ENCODE measurements around the gene C1orf52.
"Not testable (repeated sequence)": the region's sequence is repeated elsewhere in the genome, so short reads cannot be mapped to it uniquely, and the experiment has no call there.

Gene C1orf52

DNA sequence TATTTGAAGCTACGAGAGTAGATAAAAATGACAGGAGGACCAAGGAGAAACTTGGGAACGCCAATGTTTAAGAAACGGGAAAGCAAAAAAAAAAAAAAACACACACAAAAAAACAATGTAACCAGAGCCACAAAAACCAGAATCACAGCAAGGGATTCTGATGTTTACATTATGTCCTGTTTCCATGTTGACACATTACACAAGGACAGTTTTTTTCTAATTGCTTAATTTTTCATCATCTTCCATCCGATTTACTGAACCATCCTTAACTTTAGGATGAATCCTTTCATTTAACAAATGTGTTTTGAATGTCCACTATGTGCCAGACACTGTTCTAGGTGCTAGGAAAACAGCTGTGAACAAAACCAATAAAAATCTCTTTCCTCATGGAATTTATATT lies 18.3 kb upstream of the C1orf52 start:
- DNase-seq = no peak

DNA sequence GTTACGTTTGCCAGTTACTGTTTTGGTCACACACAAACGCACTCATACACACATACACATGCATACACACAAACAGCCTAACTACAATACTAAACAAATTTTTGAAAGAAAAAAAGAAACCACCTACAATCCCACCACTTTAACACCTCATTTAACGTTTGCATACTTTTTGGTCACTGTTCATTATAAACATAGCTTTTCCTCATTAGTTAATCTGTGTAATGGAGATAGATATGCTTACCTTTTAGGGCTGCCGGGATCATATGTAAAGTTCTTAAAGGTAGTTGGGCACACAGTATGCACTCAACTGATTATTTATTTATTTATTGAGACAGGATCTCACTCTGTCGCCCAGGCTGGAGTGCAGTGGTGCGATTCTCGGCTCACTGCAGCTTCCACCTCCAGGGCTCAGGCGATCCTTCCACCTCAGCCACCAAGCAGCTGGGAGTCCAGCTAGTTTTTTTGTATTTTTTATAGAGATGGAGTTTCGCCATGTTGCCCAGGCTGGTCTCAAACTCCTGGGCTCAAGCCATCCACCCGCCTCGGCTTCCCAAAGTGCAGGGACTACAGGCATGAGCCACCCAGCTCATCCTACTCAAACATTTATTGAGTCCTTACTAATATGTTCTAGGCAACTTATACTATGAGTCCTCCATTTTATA lies 17.6 kb upstream of the C1orf52 start:
- no peak for DNase-seq

DNA sequence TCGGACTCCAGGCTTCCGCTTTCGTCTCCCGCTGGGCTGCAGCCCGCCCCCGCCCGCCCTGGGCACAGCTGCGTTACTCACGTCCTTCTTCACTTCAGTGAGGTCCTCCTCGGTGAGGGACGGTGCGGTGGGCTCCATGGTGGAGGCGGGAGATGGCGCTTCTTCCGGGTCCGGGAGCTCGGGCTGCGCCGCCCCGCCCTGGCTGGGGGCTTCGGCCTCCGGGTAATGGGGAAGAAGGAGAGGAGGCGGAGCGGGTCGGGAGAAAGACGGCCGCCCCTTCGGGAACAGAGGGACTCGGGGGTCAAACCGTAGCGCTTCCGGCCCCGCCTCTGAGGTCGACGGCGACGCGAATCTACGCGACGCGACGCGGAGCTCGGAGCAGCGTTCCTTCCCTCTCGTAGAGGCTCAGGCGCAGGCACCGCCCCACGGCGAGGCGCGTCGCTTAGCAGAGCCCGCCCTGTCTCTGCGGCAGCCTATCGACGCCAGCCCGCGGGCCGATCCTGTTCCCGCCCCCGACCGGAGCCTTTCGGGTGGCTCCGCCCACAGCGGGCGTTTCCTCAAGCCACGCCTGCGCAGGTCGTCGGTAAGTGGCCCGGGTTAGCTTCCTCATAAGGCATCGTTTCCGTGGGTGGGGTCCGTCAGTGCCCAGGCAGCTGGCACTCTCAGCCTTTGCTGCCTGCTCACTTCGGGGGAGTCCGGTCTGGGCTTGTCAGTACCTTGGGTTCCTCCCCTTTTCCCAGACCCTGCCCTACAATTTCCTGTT lies 16.9 kb upstream of the C1orf52 start, which contains the start of gene BCL10:
Gene BCL10, minus strand, starts transcription at position 418 of the 763 bp plus-strand sequence. Its CDS starts 280 bp downstream, at position 138.
- peak; percentile 98 for DNase-seq

DNA sequence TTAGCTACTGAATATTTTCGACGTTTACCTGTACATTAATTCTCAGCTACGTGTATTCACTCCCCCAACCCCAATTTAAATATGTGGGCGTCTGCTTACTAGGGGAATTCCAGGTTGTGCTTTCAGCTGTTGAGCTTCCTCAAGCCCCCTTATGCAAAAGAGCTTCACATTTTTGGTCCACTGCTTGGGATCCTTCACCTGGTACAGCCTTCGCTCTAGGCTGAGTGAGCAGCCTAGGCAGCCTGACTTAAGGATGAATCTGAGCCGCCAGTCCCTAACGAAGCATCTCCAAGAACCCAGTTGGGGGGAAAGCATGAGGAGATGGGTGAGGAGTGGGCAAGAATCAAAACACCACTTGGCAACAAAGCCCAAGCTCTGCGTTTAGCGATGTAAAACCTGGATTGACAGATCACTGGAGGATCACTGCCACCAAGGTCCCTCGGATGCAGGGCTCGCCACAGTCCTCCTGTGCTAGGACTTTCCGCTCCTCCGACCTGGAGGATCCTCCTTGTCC lies 16.3 kb upstream of the C1orf52 start:
- no peak for DNase-seq

DNA sequence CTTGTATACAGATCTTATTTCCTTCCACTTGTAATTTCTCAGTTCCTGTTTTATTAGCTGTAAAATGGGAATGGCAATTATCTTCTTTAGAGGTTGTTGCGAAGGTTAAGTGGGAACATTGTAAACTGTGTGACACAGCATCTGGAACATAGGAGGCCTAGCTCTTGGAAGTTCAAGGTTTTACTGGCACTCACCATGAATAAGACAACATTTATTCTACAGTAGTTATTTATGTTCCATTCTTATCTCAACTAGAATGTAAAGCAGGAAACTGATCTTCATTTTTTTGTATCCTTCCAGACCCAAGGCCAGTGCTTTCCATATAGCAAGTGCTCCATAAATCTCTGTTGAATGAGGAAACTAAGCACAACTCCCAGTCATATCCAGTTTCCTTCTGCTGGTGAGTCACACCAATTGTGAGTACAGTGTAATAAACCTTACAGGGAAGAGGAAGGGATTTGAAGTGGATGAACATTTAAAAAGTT lies 15.5 kb upstream of the C1orf52 start:
- DNase-seq = no peak

DNA sequence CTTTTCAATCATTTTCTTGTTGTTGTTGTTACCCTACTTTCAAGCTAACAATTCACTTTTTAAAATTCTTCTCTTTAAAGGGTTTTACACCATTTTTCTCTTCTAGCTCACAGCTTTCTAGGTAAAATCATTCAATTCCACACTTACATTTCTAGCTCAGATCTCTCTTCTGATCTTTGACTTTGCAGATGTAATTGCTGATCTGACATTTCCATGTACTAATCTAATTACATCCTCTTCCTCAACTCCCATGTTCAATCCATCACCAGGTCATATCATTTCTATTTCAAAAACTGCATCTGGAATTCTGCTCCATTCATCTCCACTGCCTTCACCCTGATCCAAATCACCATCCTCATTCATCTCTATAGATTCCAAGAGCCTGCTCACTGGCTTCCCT lies 13.9 kb upstream of the C1orf52 start:
- DNase-seq = no peak

DNA sequence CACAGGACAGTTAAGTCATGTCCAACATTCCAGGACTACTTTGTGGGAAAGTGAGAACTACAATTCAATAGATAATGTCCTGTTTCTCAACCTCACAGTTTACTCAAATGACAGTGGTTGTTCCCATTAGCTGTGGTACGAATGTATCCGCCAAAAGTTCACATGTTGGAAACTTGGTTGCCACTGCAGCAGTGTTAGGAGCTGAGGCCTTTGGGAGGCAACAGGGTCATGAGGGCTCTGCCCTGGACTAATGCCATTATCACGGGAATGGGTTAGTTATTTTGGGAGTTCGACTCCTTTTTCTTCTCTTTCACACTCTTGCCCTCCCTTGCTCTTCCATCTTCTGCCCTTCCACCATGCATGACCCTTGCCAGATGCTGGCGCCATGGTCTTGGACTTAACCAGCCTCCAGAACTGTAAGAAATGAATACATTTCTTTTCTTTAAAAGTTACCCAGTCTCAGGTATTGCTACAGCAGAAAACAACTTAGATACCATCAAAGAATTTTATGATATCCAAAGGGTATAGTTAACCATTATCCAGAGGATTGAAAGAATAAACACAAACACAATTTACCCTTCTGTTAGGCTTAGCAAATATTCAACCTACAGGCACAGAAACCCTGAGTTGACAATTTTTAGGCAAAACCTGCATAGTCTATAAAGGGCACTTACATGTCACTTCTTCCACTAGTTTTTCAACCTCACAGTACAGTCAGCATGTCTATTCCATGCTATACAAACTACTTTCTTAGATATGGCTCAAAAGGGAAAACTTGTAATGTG lies 9.5 kb upstream of the C1orf52 start:
- no peak for DNase-seq

DNA sequence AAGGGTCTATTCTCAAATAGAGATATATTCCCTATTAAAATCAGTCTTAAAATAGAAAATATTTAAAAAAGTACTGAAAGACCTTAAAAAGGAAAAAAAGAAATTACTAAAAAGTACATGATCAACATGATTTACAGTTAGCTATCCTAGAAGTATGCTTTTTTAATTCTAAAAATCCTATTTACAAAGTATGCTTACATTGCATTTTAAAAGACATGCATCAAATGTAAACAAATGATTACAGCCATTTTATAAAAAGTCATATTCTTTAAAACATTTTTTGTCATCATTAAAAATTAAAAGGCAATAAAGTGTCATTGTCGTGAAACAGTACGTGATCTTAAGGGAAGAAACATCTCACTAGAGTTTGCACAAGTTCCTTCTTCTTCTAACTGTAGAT lies 7.9 kb upstream of the C1orf52 start:
- DNase-seq = no peak

DNA sequence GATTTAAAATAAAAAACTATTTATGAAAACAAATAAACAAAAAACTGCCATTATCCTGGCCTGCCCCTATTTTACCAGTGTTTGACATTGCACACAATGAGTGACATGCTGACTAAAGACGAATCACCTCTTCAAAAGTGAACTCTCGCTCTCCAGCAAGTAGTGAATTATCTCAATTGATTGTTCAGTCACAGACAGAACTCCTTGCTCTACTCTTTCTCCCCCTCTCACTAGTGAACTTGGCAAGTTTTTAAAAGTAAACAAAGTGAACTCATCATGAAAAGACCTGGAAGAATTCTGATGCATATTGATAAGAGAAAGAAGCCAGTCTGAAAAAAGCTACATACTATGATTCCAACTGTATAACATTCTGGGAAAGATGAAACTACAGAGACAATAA lies 4.7 kb upstream of the C1orf52 start:
- no peak for DNase-seq

DNA sequence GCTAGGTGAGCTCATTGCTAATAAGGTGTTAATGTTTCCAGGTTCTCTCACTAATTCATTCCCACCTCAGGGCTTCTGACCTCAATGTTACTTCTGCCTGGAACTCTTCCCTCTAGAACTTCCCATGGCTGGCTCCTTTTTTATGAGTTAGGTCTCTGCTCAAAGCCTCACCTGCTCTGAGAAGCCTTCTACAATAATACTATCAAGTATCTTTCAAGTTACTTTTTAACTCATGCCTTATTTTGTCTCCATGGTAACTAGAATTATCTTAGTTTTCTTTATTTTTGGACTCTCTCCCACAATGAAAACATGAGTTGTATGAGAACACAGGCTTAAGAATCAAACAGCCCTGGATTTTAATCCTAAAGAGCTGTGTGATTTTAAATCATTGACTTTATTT lies 3.5 kb upstream of the C1orf52 start:
- no peak for DNase-seq

DNA sequence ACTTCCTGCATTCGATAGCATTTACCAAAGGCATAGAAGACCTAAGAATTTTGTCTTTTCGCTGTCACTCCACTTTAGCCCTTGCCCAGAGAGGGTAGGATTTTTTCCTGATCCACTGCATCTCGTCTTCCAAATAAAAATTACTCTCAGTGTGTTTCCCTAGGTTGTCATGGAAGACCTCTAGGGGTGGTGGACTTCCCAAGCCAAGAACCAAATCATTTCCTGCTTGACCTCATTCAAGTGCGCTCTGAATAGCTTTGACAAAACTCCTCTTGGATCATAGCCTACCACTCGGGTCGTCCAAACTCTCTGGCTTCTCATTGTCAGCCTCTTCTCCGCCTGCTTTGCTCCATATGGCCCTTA lies 431 bp upstream of the C1orf52 start:
- no peak for DNase-seq

DNA sequence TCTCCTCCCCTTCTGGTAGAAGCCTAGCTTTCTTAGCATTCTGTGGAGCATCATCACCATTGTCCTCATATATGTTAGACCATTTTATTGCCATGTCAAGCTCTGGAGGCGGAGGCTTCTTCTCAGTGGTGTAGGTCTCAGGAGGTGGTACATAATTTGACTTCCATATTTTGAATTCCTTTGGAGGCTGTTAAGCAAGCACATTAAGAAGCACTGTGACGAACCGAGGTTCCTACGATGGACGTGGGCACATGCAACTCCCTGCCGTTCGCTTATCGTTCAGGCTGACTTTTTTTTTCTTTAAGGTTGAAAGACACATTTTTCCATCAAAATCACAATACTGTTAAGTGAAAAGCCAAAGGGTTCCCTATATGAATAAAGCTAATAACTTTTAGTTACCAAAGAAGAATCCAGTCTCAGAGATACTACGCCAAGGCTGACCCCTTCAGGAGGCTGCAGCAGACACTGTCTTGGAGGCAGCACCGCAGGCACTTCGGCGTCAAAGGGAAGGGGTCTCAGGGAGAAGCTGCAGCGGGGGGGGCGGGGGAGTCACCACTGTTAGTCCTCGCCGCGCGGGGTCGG lies 835 bp downstream of the C1orf52 start:
- DNase-seq = no peak

DNA sequence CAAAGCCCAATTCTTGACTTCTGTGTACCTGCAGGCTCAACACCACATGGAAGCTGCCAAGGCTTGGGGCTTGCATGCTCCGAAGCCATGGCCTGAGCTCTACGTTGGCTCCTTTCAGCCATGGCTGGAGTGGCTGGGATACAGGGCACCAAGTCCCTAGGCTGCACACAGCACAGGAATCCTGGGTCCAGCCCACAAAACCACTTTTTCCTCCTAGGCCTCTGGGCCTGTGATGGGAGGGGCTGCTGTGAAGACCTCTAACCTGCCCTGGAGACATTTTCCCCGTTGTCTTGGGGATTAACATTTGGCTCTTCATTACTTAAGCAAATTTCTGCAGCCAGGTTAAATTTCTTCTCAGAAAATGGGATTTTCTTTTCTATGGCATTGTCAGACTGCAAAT lies 10.4 kb downstream of the C1orf52 start:
- DNase-seq = not testable (repeated sequence)

DNA sequence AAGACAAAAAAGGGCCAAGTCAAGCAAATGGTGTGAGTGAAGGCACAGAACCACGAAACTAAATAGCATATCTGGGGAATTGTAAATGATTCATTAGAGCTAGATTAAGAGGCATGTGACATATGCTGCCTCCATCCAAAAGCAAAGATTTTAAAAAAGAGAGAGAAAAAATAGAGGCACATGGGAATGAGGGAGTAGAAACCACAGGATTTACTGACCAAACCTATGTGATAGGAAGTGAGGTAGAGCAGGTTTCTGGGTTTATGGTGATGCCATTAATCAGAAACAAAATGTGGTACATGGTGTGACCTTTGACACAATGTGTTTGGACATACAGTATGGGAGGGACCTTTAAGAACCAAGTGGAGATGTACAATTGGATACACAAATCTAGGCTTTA lies 13.6 kb downstream of the C1orf52 start:
- DNase-seq = no peak

DNA sequence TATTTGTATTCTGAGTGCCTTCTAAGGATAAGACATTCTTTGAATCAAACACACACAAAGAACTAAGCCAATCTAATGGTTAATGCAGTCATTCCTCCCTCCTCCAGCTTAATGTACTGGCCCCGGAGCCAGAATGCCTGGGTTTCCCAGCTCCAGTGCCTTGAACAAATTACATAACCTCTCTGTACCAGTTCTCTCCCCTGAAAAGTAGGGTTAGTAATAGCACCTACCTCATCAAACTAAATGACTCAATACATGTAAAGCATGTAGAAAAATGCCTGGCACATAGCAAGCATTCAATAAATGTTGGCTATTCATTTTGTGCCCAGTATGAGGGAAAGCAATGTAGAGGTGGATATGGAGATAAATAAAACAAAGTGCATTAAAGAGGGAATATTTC lies 14.0 kb downstream of the C1orf52 start:
- no peak for DNase-seq

DNA sequence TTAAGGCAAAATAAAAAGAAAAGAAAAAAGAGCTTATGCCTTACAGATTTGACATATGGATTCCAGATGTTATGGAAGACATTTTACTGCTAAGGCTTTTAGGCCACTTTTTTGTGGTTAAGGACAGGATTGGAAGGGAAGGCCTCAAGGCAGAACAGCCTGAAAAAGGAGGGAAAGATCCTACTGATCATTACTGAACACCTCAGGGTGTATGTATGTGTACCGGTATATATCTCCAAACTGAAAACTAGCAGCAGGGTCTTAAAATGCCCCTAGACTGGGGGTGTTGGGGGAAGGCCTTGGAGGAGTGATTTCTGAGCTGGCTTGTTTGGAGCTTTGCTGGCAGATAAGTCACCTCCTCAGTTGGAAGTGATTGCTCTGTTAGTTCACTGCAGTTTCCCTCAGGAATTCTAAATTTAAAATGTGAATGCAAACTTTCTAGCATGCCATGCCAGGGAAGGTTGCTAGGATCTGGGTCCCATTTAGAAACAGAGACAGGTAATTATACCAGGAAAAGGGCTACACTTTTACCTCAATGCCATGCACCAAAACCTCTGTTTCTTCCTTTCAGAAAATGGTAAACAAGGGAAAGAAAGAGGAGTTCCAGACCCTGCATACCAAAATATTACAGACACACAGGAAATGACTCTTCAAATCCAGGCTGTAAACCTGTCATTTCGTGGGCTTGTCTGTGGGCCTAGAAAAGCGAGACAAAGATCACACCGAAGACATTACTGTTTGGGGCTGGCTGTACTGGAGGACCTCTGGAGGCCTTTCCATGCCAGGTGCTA lies 15.0 kb downstream of the C1orf52 start:
- no peak for DNase-seq

DNA sequence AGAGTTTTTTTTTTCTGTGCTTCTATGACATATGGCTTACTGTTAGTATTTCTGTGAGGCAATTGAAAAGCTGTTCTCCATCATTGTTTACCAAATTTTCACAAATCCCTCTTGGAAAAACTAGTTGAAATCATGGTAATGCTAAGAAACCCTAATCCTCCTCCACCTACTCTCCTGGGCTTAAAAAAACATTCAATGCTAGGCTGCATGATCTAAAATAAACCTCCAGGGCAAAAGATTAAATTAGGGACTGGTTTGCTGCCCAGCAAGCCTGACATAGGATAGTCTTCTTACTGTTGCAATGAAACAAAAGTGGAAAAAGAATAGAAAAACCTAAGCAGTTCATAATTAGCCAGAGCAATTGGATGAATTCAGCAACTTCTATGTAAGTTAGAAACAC lies 16.1 kb downstream of the C1orf52 start:
- DNase-seq = no peak

DNA sequence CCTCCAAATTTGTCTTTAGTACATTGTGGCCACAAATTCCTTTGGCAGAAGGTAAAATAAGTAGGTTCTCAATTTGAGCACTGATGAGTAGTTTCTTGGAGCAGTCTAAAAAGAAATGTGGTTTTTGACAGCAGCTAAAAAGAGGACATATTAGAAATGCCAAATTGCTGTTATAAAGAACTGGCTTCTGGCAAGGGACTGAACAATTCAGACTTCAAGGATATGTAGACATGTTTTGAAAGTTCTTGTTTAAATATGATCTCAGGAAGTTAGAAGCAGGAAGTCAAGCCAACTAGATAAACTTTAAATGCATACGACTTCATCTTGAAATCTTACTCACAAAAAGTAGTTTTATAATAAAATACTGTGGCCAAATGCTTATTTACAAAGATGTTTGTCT lies 18.8 kb downstream of the C1orf52 start:
- no peak for DNase-seq

DNA sequence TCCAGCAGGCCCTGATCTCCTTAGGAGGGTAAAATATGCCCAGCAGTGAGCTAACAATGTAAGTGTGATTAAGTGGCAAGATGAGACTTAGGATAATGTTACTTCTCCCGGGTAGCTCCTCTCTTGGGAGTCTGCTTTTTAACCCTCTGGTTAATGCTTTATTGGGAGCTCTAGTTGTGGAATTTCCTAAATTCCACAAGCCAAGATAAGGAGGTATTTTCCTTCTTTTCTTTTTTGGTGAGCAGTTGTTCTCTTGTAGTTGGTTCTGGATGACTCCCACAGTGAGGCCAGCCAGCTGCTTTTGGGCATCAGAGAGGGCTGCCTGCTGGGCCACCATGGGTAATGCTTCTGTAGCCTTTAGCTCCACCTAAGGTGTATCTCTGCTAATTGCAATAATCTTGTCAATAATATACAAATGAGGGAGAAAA lies 19.3 kb downstream of the C1orf52 start:
- no peak for DNase-seq

DNA sequence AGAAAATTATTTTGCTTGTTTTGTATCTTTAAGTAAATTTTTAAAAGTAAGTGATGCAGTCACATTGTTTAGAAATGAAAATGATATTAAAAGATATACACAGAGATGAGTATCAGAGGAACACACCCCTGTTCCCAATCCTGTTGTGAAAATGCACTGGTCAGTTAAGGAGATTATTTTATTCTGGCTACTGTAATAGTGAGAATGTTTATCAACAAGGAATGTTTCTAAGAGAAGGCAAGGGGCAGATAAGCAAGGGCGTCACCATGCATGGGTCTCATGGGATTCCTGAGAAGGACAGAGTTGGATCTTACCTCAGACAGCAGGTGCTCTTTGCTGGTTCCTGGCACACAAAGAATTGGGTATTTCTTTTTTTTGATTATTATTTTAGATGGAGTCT lies 21.8 kb downstream of the C1orf52 start:
- DNase-seq = no peak

DNA sequence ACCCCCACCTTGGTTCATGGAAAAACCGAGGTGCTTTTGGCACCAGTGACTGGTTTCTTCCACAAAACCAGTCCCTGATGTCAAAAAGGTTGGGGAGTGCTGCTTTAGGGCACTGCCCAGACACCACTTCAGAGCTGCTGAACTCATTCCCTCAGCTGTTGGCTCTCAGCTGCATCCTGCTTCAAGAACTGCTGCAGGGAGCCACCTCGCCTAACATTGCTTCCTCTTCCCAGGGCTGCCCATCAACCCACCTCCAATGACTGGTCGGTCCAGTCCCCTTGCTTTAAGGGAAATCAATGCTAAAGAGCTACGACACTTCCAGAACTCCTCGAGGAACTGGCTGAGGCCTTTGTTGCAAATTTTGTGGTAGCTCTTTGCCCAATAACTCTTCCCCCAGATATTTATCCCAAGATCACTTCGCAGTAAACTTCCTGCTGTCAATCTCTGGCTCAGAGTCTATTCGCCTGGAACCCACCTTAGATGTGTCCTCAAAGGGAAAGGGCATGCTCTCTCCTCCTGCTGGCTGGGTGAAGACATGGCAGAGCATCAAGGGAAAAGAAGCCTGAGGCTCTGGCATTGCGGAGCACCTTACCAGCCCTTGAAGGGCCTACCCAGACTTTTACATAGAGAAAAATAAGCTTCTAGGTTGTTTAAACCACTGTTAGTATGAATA lies 29.0 kb downstream of the C1orf52 start:
- no peak for DNase-seq

Data from activated effector memory CD4-positive, alpha-beta T cell treated with Interleukin-2 at 50 U/mL for 16 hours (primary cell).